Parathyroid adenoma (tissue), 2 donors: ENCODE measurements around the gene MAD1L1.

Experiments
- H2AFZ ChIP-seq: fragments of 300-600 bp; sonication (generic); one replicate; pipeline ENCODE4 v1.7.0; 2017; ENCODE audit warnings: antibody characterized with exemption, mild to moderate bottlenecking
- H3K27ac ChIP-seq: fragments of 300-600 bp; sonication (generic); one replicate; pipeline ENCODE4 v1.7.0; 2017
- H3K27me3 ChIP-seq: fragments of 300-600 bp; sonication (generic); one replicate; pipeline ENCODE4 v1.7.0; 2017; ENCODE audit warnings: low read length; ENCODE audit not compliant: control insufficient read depth, insufficient read depth
- H3K36me3 ChIP-seq: fragments of 300-600 bp; sonication (generic); one replicate; pipeline ENCODE4 v1.7.0; 2017; ENCODE audit warnings: low read length; ENCODE audit not compliant: control insufficient read depth, insufficient read depth
- H3K4me1 ChIP-seq: fragments of 300-600 bp; sonication (generic); one replicate; pipeline ENCODE4 v1.7.0; 2017; ENCODE audit warnings: control low read depth
- H3K4me2 ChIP-seq: fragments of 300-600 bp; sonication (generic); one replicate; pipeline ENCODE4 v1.7.0; 2017; ENCODE audit warnings: low read length
- H3K4me3 ChIP-seq: fragments of 300-600 bp; sonication (generic); one replicate; pipeline ENCODE4 v1.7.0; 2017; ENCODE audit warnings: low read depth, low read length
- H3K79me2 ChIP-seq: fragments of 300-600 bp; sonication (generic); one replicate; pipeline ENCODE4 v1.7.0; 2017; ENCODE audit warnings: control low read depth
- H3K9ac ChIP-seq: fragments of 300-600 bp; sonication (generic); one replicate; pipeline ENCODE4 v1.7.0; 2017; ENCODE audit warnings: mild to moderate bottlenecking
- H3K9me3 ChIP-seq: fragments of 300-600 bp; sonication (generic); one replicate; pipeline ENCODE4 v1.7.0; 2017; ENCODE audit warnings: low read length; ENCODE audit not compliant: control insufficient read depth
- CTCF ChIP-seq: fragments of 300-600 bp; sonication (generic); IDR thresholded peaks from one replicate; pipeline ENCODE4 v1.7.0; 2017; ENCODE audit warnings: antibody characterized with exemption, mild to moderate bottlenecking
- donor health status: primary hyperparathyroidism.

MAD1L1 gene

GRCh38 chr7:2173189-2173827 is 59.4 kb downstream of the MAD1L1 start:
- H3K79me2 ChIP-seq = no peaks in the 10 kb centered on the region
- no peaks in the 10 kb centered on the region for H3K4me1 ChIP-seq
- TF ChIP-seq CTCF = no peak
- no peak overlapping the region for H3K9ac ChIP-seq
- H3K9me3 ChIP-seq = no peaks in the 10 kb centered on the region
- H2AFZ ChIP-seq = no peak overlapping the region
- no peak overlapping the region for H3K4me3 ChIP-seq
- no peaks in the 10 kb centered on the region for H3K27me3 ChIP-seq
- H3K36me3 ChIP-seq = no peaks in the 10 kb centered on the region
- no peak overlapping the region for H3K27ac ChIP-seq
- no peak overlapping the region for H3K4me2 ChIP-seq

- Histone ChIP-seq H2AFZ (no peak overlapping the region), H3K4me3 (no peak overlapping the region), H3K79me2 (no peaks in the 10 kb centered on the region), H3K27me3 (no peaks in the 10 kb centered on the region), H3K27ac (no peak overlapping the region), H3K9ac (no peak overlapping the region), H3K4me1 (no peaks in the 10 kb centered on the region), H3K36me3 (no peaks in the 10 kb centered on the region), H3K9me3 (no peaks in the 10 kb centered on the region), H3K4me2 (no peak overlapping the region)
- no peak for TF ChIP-seq CTCF
These were observed 60.2 kb downstream of the MAD1L1 start for GRCh38 chr7:2172311-2173188.

GRCh38 chr7:2171855-2172254 is 60.9 kb downstream of the MAD1L1 start:
- Histone ChIP-seq H3K27ac (no peak overlapping the region), H3K79me2 (no peaks in the 10 kb centered on the region), H3K9ac (no peak overlapping the region), H3K4me1 (no peaks in the 10 kb centered on the region), H3K36me3 (no peaks in the 10 kb centered on the region), H2AFZ (no peak overlapping the region), H3K27me3 (no peaks in the 10 kb centered on the region), H3K4me3 (no peak overlapping the region), H3K4me2 (no peak overlapping the region), H3K9me3 (no peaks in the 10 kb centered on the region)
- no peak for TF ChIP-seq CTCF

GRCh38 chr7:2170576-2171521 is 61.9 kb downstream of the MAD1L1 start:
- no peaks in the 10 kb centered on the region for H3K4me1 ChIP-seq
- no peaks in the 10 kb centered on the region for H3K79me2 ChIP-seq
- H3K36me3 ChIP-seq = no peaks in the 10 kb centered on the region
- H3K27ac ChIP-seq = no peak overlapping the region
- no peak for TF ChIP-seq CTCF
- H3K4me2 ChIP-seq = no peak overlapping the region
- no peaks in the 10 kb centered on the region for H3K27me3 ChIP-seq
- no peaks in the 10 kb centered on the region for H3K9me3 ChIP-seq
- H3K9ac ChIP-seq = no peak overlapping the region
- no peak overlapping the region for H3K4me3 ChIP-seq
- no peak overlapping the region for H2AFZ ChIP-seq
